ENCODE results near the gene TTBK2. TPM values are rescaled to one million over a fixed set of nuclear protein-coding genes. Genes with fewer than 3 reads are reported as not detected.

Gene TTBK2
- polyA plus RNA-seq, 1 of the 3 experiments (the other 2 are of a cell fraction): 4.5 TPM

GRCh38 chr15:42825599-42825998 lies 95.0 kb downstream of the TTBK2 start:
- H3K4me2 ChIP-seq: no peak overlapping the region
- POLR2A ChIA-PET: no interaction called here
- DNase-seq: no peak

More at GRCh38 chr15:42825599-42825998, 95.0 kb downstream of the TTBK2 start:
- Histone ChIP-seq H3K27ac (ENCODE audit: low read depth in 2 of 2, low read length in 1 of 2) (no peak overlapping the region), H3K9me2 (no peaks in the 10 kb centered on the region), H3K9ac (no peak overlapping the region), H3K4me1 (ENCODE audit: control insufficient read depth in 1 of 2, insufficient read depth in 2 of 2, low read depth in 1 of 2, low read length in 1 of 2) (no peaks in the 10 kb centered on the region), H3K4me3 (ENCODE audit: low read depth in 2 of 2, low read length in 1 of 2) (no peak overlapping the region), H3F3A (replicated peaks; ENCODE audit: insufficient read depth) (no peaks in the 10 kb centered on the region), H3K79me2 (ENCODE audit: insufficient read depth) (no peaks in the 10 kb centered on the region), H2AFZ (ENCODE audit: low read depth) (no peak overlapping the region), H3K9me3 (no peaks in the 10 kb centered on the region), H3K36me3 (replicated peaks in 1 of 2; ENCODE audit: control insufficient read depth in 1 of 2, insufficient read depth in 2 of 2, low read length in 1 of 2) (peaks cover 11 to 25% of the 10 kb centered on the region in 2 experiments), H4K20me1 (ENCODE audit: insufficient read depth) (no peaks in the 10 kb centered on the region), H3K27me3 (ENCODE audit: insufficient read depth) (no peaks in the 10 kb centered on the region)
- CTCF ChIA-PET: no interaction called here
- 90% methylated on average over 8 of the region's 8 CpGs for WGBS (ENCODE audit: low lambda C conversion rate)
- no peak for TF ChIP-seq SMC3 (IDR thresholded peaks at IDR 0.05; ENCODE audit: low read depth, low read length)
- no peak for TF ChIP-seq CHD2 (IDR thresholded peaks at IDR 0.05; ENCODE audit: low read length, partially characterized antibody)
- no peak for TF ChIP-seq IRF3 (IDR thresholded peaks at IDR 0.05; ENCODE audit: low read depth, low read length)
- no peak for TF ChIP-seq TEAD4 (IDR thresholded peaks at IDR 0.05; ENCODE audit: borderline replicate concordance, insufficient read depth)
- no peak for TF ChIP-seq MEF2A (IDR thresholded peaks at IDR 0.05; ENCODE audit: borderline replicate concordance, low read depth)
- no peak for TF ChIP-seq CTCF (IDR thresholded peaks at IDR 0.05)
- TF ChIP-seq POLR2AphosphoS5 (IDR thresholded peaks at IDR 0.05; ENCODE audit: low read depth, low read length): no peak
- TF ChIP-seq FOXM1 (IDR thresholded peaks at IDR 0.05; ENCODE audit: low read depth): no peak
- no peak for TF ChIP-seq JUND (IDR thresholded peaks at IDR 0.05)
- TF ChIP-seq MAX (IDR thresholded peaks at IDR 0.05; ENCODE audit: low read depth): no peak
- TF ChIP-seq NRF1 (IDR thresholded peaks at IDR 0.05; ENCODE audit: low read depth, low read length): no peak
- no peak for TF ChIP-seq GABPA (IDR thresholded peaks at IDR 0.05; ENCODE audit: low read depth)
- no peak for TF ChIP-seq PBX3 (IDR thresholded peaks at IDR 0.05)
- TF ChIP-seq YY1 (IDR thresholded peaks at IDR 0.05; ENCODE audit: low read depth): no peak

Data from SK-N-SH (cell line).